ENCODE data around the gene EGR2. TPM values are rescaled to one million over a fixed set of nuclear protein-coding genes. Genes with fewer than 3 reads are reported as not detected.

EGR2 gene
- polyA plus RNA-seq (2013, experiment 1 of 2): 0.47 TPM
- polyA plus RNA-seq (2013, experiment 2 of 2): 0.33 TPM

DNA sequence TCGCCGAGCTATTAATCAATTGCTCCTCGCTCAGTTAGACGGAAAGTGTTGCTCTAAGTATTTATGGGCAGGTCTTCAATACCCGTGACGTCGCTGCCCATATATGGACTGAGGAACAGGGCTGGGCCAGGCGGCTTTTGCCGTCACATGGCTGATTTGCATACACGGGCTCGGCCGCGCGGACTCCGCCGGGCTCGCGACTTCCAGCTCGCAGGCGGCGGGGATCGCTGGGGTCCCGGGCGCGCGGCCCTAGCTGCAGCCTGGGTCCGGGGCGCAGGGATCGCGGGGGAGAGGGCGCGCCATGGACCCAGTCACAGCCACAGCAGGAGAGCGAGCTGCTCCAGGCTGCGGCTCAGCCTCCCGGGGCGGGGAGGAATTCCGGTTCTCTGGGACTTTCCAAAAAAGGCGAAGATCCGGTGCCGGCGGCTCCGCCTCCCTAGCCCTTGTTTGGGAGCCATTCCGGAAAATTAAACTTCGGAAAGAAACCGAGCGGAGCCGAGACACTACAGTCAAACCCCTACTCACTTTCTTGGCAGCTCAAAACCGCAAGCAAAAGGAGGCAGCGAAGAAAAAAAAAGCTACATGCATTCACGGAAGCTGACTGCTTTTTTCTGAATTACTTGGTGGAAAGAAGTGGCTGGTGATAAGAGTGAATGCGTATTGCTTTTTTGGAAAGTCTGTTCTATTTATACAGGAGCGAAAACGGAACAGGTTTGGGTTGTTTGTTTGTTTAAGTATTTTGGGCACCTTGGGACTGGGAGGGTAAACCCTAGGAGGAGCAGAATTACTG is at the start of gene EGR2:
EGR2 (minus strand) TSS at position 36 of the 790 bp plus-strand sequence. CDS start 337 bp downstream, outside the sequence.
- Histone ChIP-seq H3K4me3 (ENCODE audit: insufficient read depth in 1 of 2, low read depth in 1 of 2, low read length in 2 of 2) (peak within 1 kb of the TSS; percentile 84 to 93), H3K14ac (ENCODE audit: low read length in 2 of 2) (peak within 1 kb of the TSS in 1 of 2 experiments; percentile 44), H2BK5ac (ENCODE audit: low read depth, low read length, poor library complexity, severe bottlenecking) (no peak within 1 kb of the TSS), H3K79me1 (replicated peaks; ENCODE audit: low read length, poor library complexity, severe bottlenecking) (no peaks in the 10 kb centered on the region), H3K23ac (ENCODE audit: low read length in 2 of 2) (no peak within 1 kb of the TSS), H3K9ac (ENCODE audit: low read length) (peak within 1 kb of the TSS; percentile 96), H4K8ac (ENCODE audit: low read length) (peak within 1 kb of the TSS; percentile 51), H2BK120ac (ENCODE audit: low read depth, low read length) (peak within 1 kb of the TSS; percentile 62), H3K36me3 (ENCODE audit: control insufficient read depth in 1 of 2, insufficient read depth in 2 of 2, low read depth in 1 of 2, low read length in 2 of 2) (peaks cover 0 to 23% of the 10 kb centered on the region in 2 experiments), H3K4me1 (ENCODE audit: control insufficient read depth, insufficient read depth, low read depth, low read length) (peaks cover 31% of the 10 kb centered on the region), H3K27ac (ENCODE audit: low read length, poor library complexity, severe bottlenecking) (peak within 1 kb of the TSS; percentile 54), H3K9me3 (ENCODE audit: control insufficient read depth, low read length) (no peaks in the 10 kb centered on the region), H3K27me3 (ENCODE audit: control insufficient read depth in 1 of 2, insufficient read depth in 1 of 2, low read length in 2 of 2) (peaks cover 9 to 59% of the 10 kb centered on the region in 2 experiments), H4K91ac (ENCODE audit: low read length) (peak within 1 kb of the TSS; percentile 47), H3K4me2 (ENCODE audit: low read length, poor library complexity, severe bottlenecking) (peak within 1 kb of the TSS; percentile 98), H2BK15ac (ENCODE audit: low read depth, poor library complexity, severe bottlenecking) (peak within 1 kb of the TSS; percentile 26), H2AFZ (ENCODE audit: low read depth, low read length) (peak within 1 kb of the TSS; percentile 55), H2AK5ac (ENCODE audit: low read length, severe bottlenecking) (no peak within 1 kb of the TSS), H2BK12ac (ENCODE audit: low read length in 2 of 2) (peak within 1 kb of the TSS in 1 of 2 experiments; percentile 45), H3K4ac (ENCODE audit: low read depth in 1 of 2, low read length in 2 of 2) (peak within 1 kb of the TSS in 1 of 2 experiments; percentile 24), H3K18ac (ENCODE audit: low read depth in 1 of 2, low read length in 2 of 2) (peak within 1 kb of the TSS; percentile 37 to 63)
- WGBS: under 1% methylated on average over 53 of the region's 53 CpGs
- peak; percentile 98 for DNase-seq

DNA sequence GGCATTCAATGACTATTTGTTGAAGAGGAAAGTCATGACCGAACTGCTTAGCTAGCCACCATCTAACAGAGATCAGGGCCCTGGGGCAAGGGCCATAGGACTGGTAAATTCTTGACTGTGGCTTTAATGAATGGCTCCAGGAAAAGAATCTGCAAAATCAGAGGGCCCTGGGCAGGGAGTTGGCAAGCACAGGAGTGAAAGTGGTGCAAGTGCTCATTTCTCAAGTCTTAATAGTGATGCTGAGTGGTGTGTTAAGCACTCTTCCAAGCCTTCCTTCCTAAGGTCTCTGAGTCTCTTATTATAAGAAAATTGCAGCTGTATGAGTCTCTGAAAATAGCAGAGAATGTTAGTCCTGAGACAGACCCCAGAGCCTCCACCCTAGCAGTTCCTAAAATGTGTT is 46.3 kb upstream of the EGR2 start:
- Histone ChIP-seq H3K23ac (ENCODE audit: low read length in 2 of 2) (no peak overlapping the region), H3K14ac (ENCODE audit: low read length in 2 of 2) (no peak overlapping the region), H3K9me3 (ENCODE audit: control insufficient read depth, low read length) (no peaks in the 10 kb centered on the region), H3K4me1 (ENCODE audit: control insufficient read depth, insufficient read depth, low read depth, low read length) (no peaks in the 10 kb centered on the region), H2AFZ (ENCODE audit: low read depth, low read length) (no peak overlapping the region), H3K4ac (ENCODE audit: low read depth in 1 of 2, low read length in 2 of 2) (no peak overlapping the region), H2BK15ac (ENCODE audit: low read depth, poor library complexity, severe bottlenecking) (no peak overlapping the region), H2BK120ac (ENCODE audit: low read depth, low read length) (no peak overlapping the region), H3K4me2 (ENCODE audit: low read length, poor library complexity, severe bottlenecking) (no peak overlapping the region), H3K79me1 (replicated peaks; ENCODE audit: low read length, poor library complexity, severe bottlenecking) (no peaks in the 10 kb centered on the region), H3K27me3 (ENCODE audit: control insufficient read depth in 1 of 2, insufficient read depth in 1 of 2, low read length in 2 of 2) (peaks cover 0 to 8% of the 10 kb centered on the region in 2 experiments), H2BK5ac (ENCODE audit: low read depth, low read length, poor library complexity, severe bottlenecking) (no peak overlapping the region), H4K8ac (ENCODE audit: low read length) (no peak overlapping the region), H3K9ac (ENCODE audit: low read length) (no peak overlapping the region), H2BK12ac (ENCODE audit: low read length in 2 of 2) (no peak overlapping the region), H3K27ac (ENCODE audit: low read length, poor library complexity, severe bottlenecking) (no peak overlapping the region), H3K36me3 (ENCODE audit: control insufficient read depth in 1 of 2, insufficient read depth in 2 of 2, low read depth in 1 of 2, low read length in 2 of 2) (no peaks in the 10 kb centered on the region), H4K91ac (ENCODE audit: low read length) (no peak overlapping the region), H2AK5ac (ENCODE audit: low read length, severe bottlenecking) (no peak overlapping the region), H3K18ac (ENCODE audit: low read depth in 1 of 2, low read length in 2 of 2) (no peak overlapping the region), H3K4me3 (ENCODE audit: insufficient read depth in 1 of 2, low read depth in 1 of 2, low read length in 2 of 2) (no peak overlapping the region)
- no peak for DNase-seq
- WGBS: 94% methylated on average over 1 of the region's 1 CpG

DNA sequence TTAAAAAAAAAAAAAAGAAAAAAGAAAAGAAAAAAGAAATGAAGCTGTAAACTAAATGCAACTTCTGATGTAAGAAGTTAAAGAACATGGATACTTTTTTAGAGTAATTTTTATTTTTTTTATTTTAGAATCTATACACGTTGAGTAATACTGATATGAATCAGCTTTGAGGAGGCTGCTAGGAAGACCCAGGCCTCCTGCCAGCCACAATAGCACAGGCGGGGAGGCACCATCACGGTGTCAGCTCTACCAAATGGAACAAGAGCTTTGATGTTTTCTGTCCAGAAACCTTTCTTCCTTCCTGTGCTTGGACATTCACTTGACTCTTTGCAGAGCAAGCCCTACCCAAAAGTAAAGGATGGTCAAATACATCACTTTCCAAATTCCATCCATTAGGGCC is 45.3 kb upstream of the EGR2 start:
- H3K27ac ChIP-seq (ENCODE audit: low read length, poor library complexity, severe bottlenecking): no peak overlapping the region
- no peak overlapping the region for H3K4me3 ChIP-seq (ENCODE audit: insufficient read depth in 1 of 2, low read depth in 1 of 2, low read length in 2 of 2)
- H2AFZ ChIP-seq (ENCODE audit: low read depth, low read length): no peak overlapping the region
- H2BK12ac ChIP-seq (ENCODE audit: low read length in 2 of 2): no peak overlapping the region
- H4K8ac ChIP-seq (ENCODE audit: low read length): no peak overlapping the region
- 93% methylated on average over 3 of the region's 3 CpGs for WGBS
- no peak overlapping the region for H2BK5ac ChIP-seq (ENCODE audit: low read depth, low read length, poor library complexity, severe bottlenecking)
- no peaks in the 10 kb centered on the region for H3K79me1 ChIP-seq (replicated peaks; ENCODE audit: low read length, poor library complexity, severe bottlenecking)
- H2BK120ac ChIP-seq (ENCODE audit: low read depth, low read length): no peak overlapping the region
- no peak overlapping the region for H2BK15ac ChIP-seq (ENCODE audit: low read depth, poor library complexity, severe bottlenecking)
- H3K9ac ChIP-seq (ENCODE audit: low read length): no peak overlapping the region
- no peak for DNase-seq
- H3K4me2 ChIP-seq (ENCODE audit: low read length, poor library complexity, severe bottlenecking): no peak overlapping the region
- H3K23ac ChIP-seq (ENCODE audit: low read length in 2 of 2): no peak overlapping the region
- H2AK5ac ChIP-seq (ENCODE audit: low read length, severe bottlenecking): no peak overlapping the region
- H3K27me3 ChIP-seq (ENCODE audit: control insufficient read depth in 1 of 2, insufficient read depth in 1 of 2, low read length in 2 of 2): peaks cover 0 to 8% of the 10 kb centered on the region in 2 experiments
- H3K4me1 ChIP-seq (ENCODE audit: control insufficient read depth, insufficient read depth, low read depth, low read length): no peaks in the 10 kb centered on the region
- H3K9me3 ChIP-seq (ENCODE audit: control insufficient read depth, low read length): no peaks in the 10 kb centered on the region
- H3K14ac ChIP-seq (ENCODE audit: low read length in 2 of 2): no peak overlapping the region
- no peak overlapping the region for H3K18ac ChIP-seq (ENCODE audit: low read depth in 1 of 2, low read length in 2 of 2)
- no peak overlapping the region for H4K91ac ChIP-seq (ENCODE audit: low read length)
- no peak overlapping the region for H3K4ac ChIP-seq (ENCODE audit: low read depth in 1 of 2, low read length in 2 of 2)
- H3K36me3 ChIP-seq (ENCODE audit: control insufficient read depth in 1 of 2, insufficient read depth in 2 of 2, low read depth in 1 of 2, low read length in 2 of 2): no peaks in the 10 kb centered on the region

DNA sequence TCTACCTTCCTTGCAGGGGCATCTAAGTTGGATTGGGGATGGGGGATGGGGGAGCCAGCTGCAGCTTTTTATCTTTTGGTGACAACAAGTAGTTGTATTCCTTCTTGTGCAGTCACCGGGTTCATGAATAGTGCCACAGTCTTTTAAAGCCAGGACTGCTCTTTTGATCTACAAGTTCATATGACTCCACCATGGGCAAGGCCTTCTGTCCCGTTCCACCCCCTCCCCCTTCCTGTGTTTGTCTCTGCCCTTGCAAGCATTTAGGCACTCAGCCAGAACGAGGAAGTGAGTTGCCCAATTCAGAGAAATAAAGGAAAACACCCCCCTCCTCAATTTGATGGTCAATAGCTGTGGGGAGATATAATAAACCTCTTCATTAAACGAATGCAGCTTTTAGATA is 44.8 kb upstream of the EGR2 start:
- no peak overlapping the region for H3K14ac ChIP-seq (ENCODE audit: low read length in 2 of 2)

More for the DNA sequence above, 44.8 kb upstream of the EGR2 start:
- DNase-seq: no peak
- Histone ChIP-seq H4K91ac (ENCODE audit: low read length) (no peak overlapping the region), H3K9me3 (ENCODE audit: control insufficient read depth, low read length) (no peaks in the 10 kb centered on the region), H3K4me3 (ENCODE audit: insufficient read depth in 1 of 2, low read depth in 1 of 2, low read length in 2 of 2) (no peak overlapping the region), H3K4me1 (ENCODE audit: control insufficient read depth, insufficient read depth, low read depth, low read length) (no peaks in the 10 kb centered on the region), H3K36me3 (ENCODE audit: control insufficient read depth in 1 of 2, insufficient read depth in 2 of 2, low read depth in 1 of 2, low read length in 2 of 2) (no peaks in the 10 kb centered on the region), H3K4me2 (ENCODE audit: low read length, poor library complexity, severe bottlenecking) (no peak overlapping the region), H2AK5ac (ENCODE audit: low read length, severe bottlenecking) (no peak overlapping the region), H2AFZ (ENCODE audit: low read depth, low read length) (no peak overlapping the region), H2BK12ac (ENCODE audit: low read length in 2 of 2) (no peak overlapping the region), H2BK5ac (ENCODE audit: low read depth, low read length, poor library complexity, severe bottlenecking) (no peak overlapping the region), H3K9ac (ENCODE audit: low read length) (no peak overlapping the region), H2BK15ac (ENCODE audit: low read depth, poor library complexity, severe bottlenecking) (no peak overlapping the region), H3K4ac (ENCODE audit: low read depth in 1 of 2, low read length in 2 of 2) (no peak overlapping the region), H3K18ac (ENCODE audit: low read depth in 1 of 2, low read length in 2 of 2) (no peak overlapping the region), H2BK120ac (ENCODE audit: low read depth, low read length) (no peak overlapping the region), H3K23ac (ENCODE audit: low read length in 2 of 2) (no peak overlapping the region), H3K27me3 (ENCODE audit: control insufficient read depth in 1 of 2, insufficient read depth in 1 of 2, low read length in 2 of 2) (peaks cover 0 to 8% of the 10 kb centered on the region in 2 experiments), H3K79me1 (replicated peaks; ENCODE audit: low read length, poor library complexity, severe bottlenecking) (no peaks in the 10 kb centered on the region), H3K27ac (ENCODE audit: low read length, poor library complexity, severe bottlenecking) (no peak overlapping the region), H4K8ac (ENCODE audit: low read length) (no peak overlapping the region)
- 63% methylated on average over 2 of the region's 4 CpGs for WGBS
